Hepatocyte (in vitro differentiated cells): ENCODE data around the gene RAP1B. TPM values are rescaled to one million over a fixed set of nuclear protein-coding genes. Genes with fewer than 3 reads are reported as not detected.

Experiments
- DNase-seq: peaks from one replicate; pipeline ENCODE4 v3.0.0-alpha.2; 2016; ENCODE audit warnings: low spot score
- H2AFZ ChIP-seq: fragments of 200-600 bp; sonication (generic); 2 replicates; pipeline ENCODE4 v1.6.0; 2016; ENCODE audit warnings: antibody characterized with exemption, mild to moderate bottlenecking
- H3K27ac ChIP-seq: fragments of 200-600 bp; sonication (generic); 2 replicates; pipeline ENCODE4 v1.5.1; 2016; ENCODE audit warnings: mild to moderate bottlenecking
- H3K27me3 ChIP-seq: fragments of 200-600 bp; sonication (generic); 2 replicates; pipeline ENCODE4 v1.6.1; 2016
- H3K36me3 ChIP-seq: fragments of 200-600 bp; sonication (generic); replicated peaks from 2 replicates; pipeline ENCODE4 v1.5.1; 2016; ENCODE audit warnings: low read depth; ENCODE audit not compliant: insufficient read depth
- H3K4me1 ChIP-seq: fragments of 200-600 bp; sonication (generic); 2 replicates; pipeline ENCODE4 v1.5.1; 2016; ENCODE audit warnings: mild to moderate bottlenecking, moderate library complexity; ENCODE audit not compliant: insufficient read depth
- H3K4me2 ChIP-seq: fragments of 200-600 bp; sonication (generic); 2 replicates; pipeline ENCODE4 v1.6.0; 2016
- H3K4me3 ChIP-seq: fragments of 200-600 bp; sonication (generic); 2 replicates; pipeline ENCODE4 v1.5.1; 2016; ENCODE audit warnings: mild to moderate bottlenecking
- H3K79me2 ChIP-seq: fragments of 200-600 bp; sonication (generic); 2 replicates; pipeline ENCODE4 v1.6.0; 2017; ENCODE audit warnings: mild to moderate bottlenecking
- H3K9me2 ChIP-seq: fragments of 200-600 bp; sonication (generic); replicated peaks from 2 replicates; pipeline ENCODE4 v1.6.0; 2017; ENCODE audit warnings: mild to moderate bottlenecking; ENCODE audit not compliant: insufficient read depth
- H3K9me3 ChIP-seq: fragments of 200-600 bp; sonication (generic); 2 replicates; pipeline ENCODE4 v1.5.1; 2016; ENCODE audit warnings: low read depth, mild to moderate bottlenecking
- H4K20me1 ChIP-seq: fragments of 200-600 bp; sonication (generic); 2 replicates; pipeline ENCODE4 v1.6.0; 2016; ENCODE audit warnings: mild to moderate bottlenecking; ENCODE audit not compliant: insufficient read depth, poor library complexity, severe bottlenecking
- EZH2 ChIP-seq: fragments of 200-600 bp; sonication (generic); IDR thresholded peaks from 2 replicates; pipeline ENCODE4 v1.6.1; 2016; ENCODE audit warnings: antibody characterized with exemption, mild to moderate bottlenecking, borderline replicate concordance
- EZH2phosphoT487 ChIP-seq: fragments of 200-600 bp; sonication (generic); IDR thresholded peaks from one replicate; pipeline ENCODE4 v1.6.1; 2018; ENCODE audit warnings: antibody characterized with exemption, mild to moderate bottlenecking, low read depth, moderate library complexity; ENCODE audit not compliant: unreplicated experiment, severe bottlenecking
- WGBS: methylation state at CpG from one replicate; pipeline ENCODE4 v1.1.6; 2016; ENCODE audit warnings: low lambda C conversion rate; ENCODE audit errors: missing lambda C conversion rate; 5-methylcytosine and 5-hydroxymethylcytosine counted together
- polyA plus RNA-seq: library from polyadenylated mRNA; unstranded; fragments of >200 nt; fragmentation: Nextera tagmentation; extraction: Ambion mirVana; gene quantifications from 2 replicates; pipeline ENCODE4 v1.2.1, GENCODE V29; 2016
- total RNA-seq: library from RNA; depleted of rRNA; stranded (reverse); fragments of >200 nt; gene quantifications from 2 replicates; pipeline ENCODE4 v1.2.3, GENCODE V29; 2014
- TF ChIP-seq, protein P1 (sequence below): fragments of 200-600 bp; sonication (generic); IDR thresholded peaks from 2 replicates; pipeline ENCODE4 v1.5.1; 2016; ENCODE audit warnings: antibody characterized with exemption, mild to moderate bottlenecking; ENCODE audit not compliant: poor library complexity

RAP1B gene
- total and polyA plus RNA-seq, 2 experiments from 2014 or later, result 179 to 257 TPM

DNA sequence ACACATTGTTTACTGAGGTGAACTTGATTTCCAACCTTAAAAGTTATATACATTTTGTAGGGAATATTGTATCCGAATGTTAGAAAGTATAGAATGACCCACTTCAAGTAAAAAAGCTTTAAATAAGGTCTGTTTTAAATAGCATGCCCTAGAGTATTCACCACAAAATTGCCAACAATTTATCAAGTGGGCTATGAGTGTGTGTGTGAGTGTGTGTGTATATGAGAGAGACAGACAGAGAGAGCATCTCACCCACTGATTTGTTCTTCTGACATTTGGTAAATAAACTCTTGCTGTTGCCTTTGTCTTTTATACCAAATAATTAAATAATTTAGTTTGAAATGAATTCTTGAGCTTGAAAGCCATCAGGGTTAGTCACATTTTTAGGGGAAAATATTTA, 29.8 kb upstream of the RAP1B start:
- no peaks in the 10 kb centered on the region for H3K79me2 ChIP-seq
- no peaks in the 10 kb centered on the region for H3K27me3 ChIP-seq
- no peaks in the 10 kb centered on the region for H3K9me3 ChIP-seq
- no peaks in the 10 kb centered on the region for H4K20me1 ChIP-seq
- TF ChIP-seq EZH2phosphoT487, result no peak
- TF ChIP-seq, protein P1, sequence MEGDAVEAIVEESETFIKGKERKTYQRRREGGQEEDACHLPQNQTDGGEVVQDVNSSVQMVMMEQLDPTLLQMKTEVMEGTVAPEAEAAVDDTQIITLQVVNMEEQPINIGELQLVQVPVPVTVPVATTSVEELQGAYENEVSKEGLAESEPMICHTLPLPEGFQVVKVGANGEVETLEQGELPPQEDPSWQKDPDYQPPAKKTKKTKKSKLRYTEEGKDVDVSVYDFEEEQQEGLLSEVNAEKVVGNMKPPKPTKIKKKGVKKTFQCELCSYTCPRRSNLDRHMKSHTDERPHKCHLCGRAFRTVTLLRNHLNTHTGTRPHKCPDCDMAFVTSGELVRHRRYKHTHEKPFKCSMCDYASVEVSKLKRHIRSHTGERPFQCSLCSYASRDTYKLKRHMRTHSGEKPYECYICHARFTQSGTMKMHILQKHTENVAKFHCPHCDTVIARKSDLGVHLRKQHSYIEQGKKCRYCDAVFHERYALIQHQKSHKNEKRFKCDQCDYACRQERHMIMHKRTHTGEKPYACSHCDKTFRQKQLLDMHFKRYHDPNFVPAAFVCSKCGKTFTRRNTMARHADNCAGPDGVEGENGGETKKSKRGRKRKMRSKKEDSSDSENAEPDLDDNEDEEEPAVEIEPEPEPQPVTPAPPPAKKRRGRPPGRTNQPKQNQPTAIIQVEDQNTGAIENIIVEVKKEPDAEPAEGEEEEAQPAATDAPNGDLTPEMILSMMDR, result no peak
- no peak for TF ChIP-seq EZH2
- no peak overlapping the region for H3K4me2 ChIP-seq
- no peak overlapping the region for H3K4me3 ChIP-seq
- H3K36me3 ChIP-seq, result no peaks in the 10 kb centered on the region
- H3K27ac ChIP-seq, result no peak overlapping the region
- no peaks in the 10 kb centered on the region for H3K4me1 ChIP-seq
- no peak for DNase-seq
- no peak overlapping the region for H2AFZ ChIP-seq
- H3K9me2 ChIP-seq, result no peaks in the 10 kb centered on the region
- WGBS, result 83% methylated on average over 1 of the region's 1 CpG

DNA sequence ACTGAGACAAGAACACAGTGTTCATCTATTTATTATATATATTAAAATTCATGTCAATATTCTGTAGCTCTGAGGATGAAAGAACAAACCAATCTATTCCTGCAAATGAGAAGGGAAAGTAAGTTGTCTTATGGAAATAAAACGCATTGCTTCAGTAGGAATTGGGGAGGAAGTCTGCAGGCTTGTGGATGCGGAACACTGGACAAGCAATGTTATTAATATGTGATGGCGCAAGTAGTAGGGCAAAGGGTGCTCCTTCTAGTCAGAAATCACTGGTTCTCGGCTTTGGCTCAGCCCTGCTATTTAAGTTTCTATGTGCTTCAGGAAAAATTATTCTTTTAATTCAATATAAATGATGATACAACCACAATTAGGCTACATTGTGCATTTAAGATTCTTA, 28.8 kb upstream of the RAP1B start:
- no peaks in the 10 kb centered on the region for H3K9me2 ChIP-seq
- H3K36me3 ChIP-seq, result no peaks in the 10 kb centered on the region
- DNase-seq, result no peak
- H3K27ac ChIP-seq, result no peak overlapping the region
- no peak overlapping the region for H3K4me2 ChIP-seq
- H3K9me3 ChIP-seq, result no peaks in the 10 kb centered on the region
- H4K20me1 ChIP-seq, result no peaks in the 10 kb centered on the region
- H3K27me3 ChIP-seq, result no peaks in the 10 kb centered on the region
- H3K4me3 ChIP-seq, result no peak overlapping the region
- TF ChIP-seq, protein P1, result no peak
- TF ChIP-seq EZH2 (no peak), EZH2phosphoT487 (no peak)
- H3K4me1 ChIP-seq, result no peaks in the 10 kb centered on the region
- no peak overlapping the region for H2AFZ ChIP-seq
- 97% methylated on average over 4 of the region's 4 CpGs for WGBS
- H3K79me2 ChIP-seq, result no peaks in the 10 kb centered on the region

DNA sequence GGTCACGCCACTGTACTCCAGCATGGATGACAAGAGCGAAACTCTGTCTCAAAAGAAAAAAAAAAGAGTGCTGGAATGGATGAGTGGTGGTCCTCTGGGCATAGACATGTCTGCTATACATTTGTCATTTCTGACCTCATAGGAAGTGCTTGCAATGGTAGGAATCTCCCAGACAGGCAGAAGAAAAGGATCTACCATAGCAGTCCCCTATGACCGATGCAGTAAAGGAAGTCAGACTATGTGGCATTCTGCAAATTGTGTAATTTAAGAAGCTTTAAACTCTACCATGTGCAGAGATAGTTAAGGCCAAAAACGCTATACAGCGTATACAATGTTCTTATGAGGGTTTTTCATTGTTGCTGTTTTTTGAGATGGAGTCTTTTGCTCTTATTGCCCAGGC, 24.7 kb upstream of the RAP1B start:
- H3K36me3 ChIP-seq, result no peaks in the 10 kb centered on the region
- no peak overlapping the region for H3K4me3 ChIP-seq
- no peaks in the 10 kb centered on the region for H4K20me1 ChIP-seq
- H3K9me3 ChIP-seq, result no peaks in the 10 kb centered on the region
- no peaks in the 10 kb centered on the region for H3K27me3 ChIP-seq
- no peaks in the 10 kb centered on the region for H3K79me2 ChIP-seq
- WGBS, result 92% methylated on average over 5 of the region's 5 CpGs
- H3K9me2 ChIP-seq, result no peaks in the 10 kb centered on the region
- TF ChIP-seq EZH2phosphoT487 (no peak), EZH2 (no peak)
- TF ChIP-seq, protein P1, result no peak
- H3K4me2 ChIP-seq, result no peak overlapping the region
- DNase-seq, result no peak
- H3K4me1 ChIP-seq, result no peaks in the 10 kb centered on the region
- no peak overlapping the region for H2AFZ ChIP-seq
- no peak overlapping the region for H3K27ac ChIP-seq

- WGBS, result 95% methylated on average over 3 of the region's 3 CpGs
- H2AFZ ChIP-seq, result no peak overlapping the region
Observed at GRCh38 chr12:68587448-68587873, 23.2 kb upstream of the RAP1B start.

More at GRCh38 chr12:68587448-68587873, 23.2 kb upstream of the RAP1B start:
- Histone ChIP-seq H3K4me1 (no peaks in the 10 kb centered on the region), H3K27me3 (no peaks in the 10 kb centered on the region), H4K20me1 (no peaks in the 10 kb centered on the region), H3K36me3 (no peaks in the 10 kb centered on the region), H3K9me2 (no peaks in the 10 kb centered on the region), H3K9me3 (no peaks in the 10 kb centered on the region), H3K4me3 (no peak overlapping the region), H3K27ac (no peak overlapping the region), H3K79me2 (no peaks in the 10 kb centered on the region), H3K4me2 (no peak overlapping the region)
- TF ChIP-seq EZH2, result no peak
- TF ChIP-seq, protein P1, result no peak
- no peak for TF ChIP-seq EZH2phosphoT487
- DNase-seq, result no peak
